ENCODE results near the gene ADGRF5.
"Not testable (repeated sequence)": the region's sequence is repeated elsewhere in the genome, so short reads cannot be mapped to it uniquely, and the experiment has no call there.

Gene ADGRF5

GRCh38 chr6:46893648-46894047, 28.1 kb downstream of the ADGRF5 start:
- no peak for DNase-seq

GRCh38 chr6:46891252-46891795, 30.4 kb downstream of the ADGRF5 start:
- DNase-seq = no peak

GRCh38 chr6:46888578-46888977, 33.2 kb downstream of the ADGRF5 start:
- DNase-seq = no peak

GRCh38 chr6:46888031-46888430, 33.7 kb downstream of the ADGRF5 start:
- no peak for DNase-seq

- no peak for DNase-seq
Measured at GRCh38 chr6:46882645-46883044, 39.1 kb downstream of the ADGRF5 start.

- DNase-seq = no peak
Measured at GRCh38 chr6:46879003-46879402, 42.7 kb downstream of the ADGRF5 start.

GRCh38 chr6:46876126-46876525, 45.6 kb downstream of the ADGRF5 start:
- peak; percentile 64 for DNase-seq

- no peak for DNase-seq
Measured at GRCh38 chr6:46867411-46867810, 54.3 kb downstream of the ADGRF5 start.

GRCh38 chr6:46865221-46865620, 56.5 kb downstream of the ADGRF5 start:
- no peak for DNase-seq

- DNase-seq = no peak
Measured at GRCh38 chr6:46863791-46864190, 57.9 kb downstream of the ADGRF5 start.

- no peak for DNase-seq
Measured at GRCh38 chr6:46862381-46862780, 59.4 kb downstream of the ADGRF5 start.

- DNase-seq = peak; percentile 21
Measured at GRCh38 chr6:46855966-46856365, 65.8 kb downstream of the ADGRF5 start.

GRCh38 chr6:46851576-46851975, 70.2 kb downstream of the ADGRF5 start:
- DNase-seq = not testable (repeated sequence)

- DNase-seq = no peak
Measured at GRCh38 chr6:46850792-46851191, 70.9 kb downstream of the ADGRF5 start.

GRCh38 chr6:46849361-46849690, 72.4 kb downstream of the ADGRF5 start:
- DNase-seq = no peak

- peak; percentile 72 for DNase-seq
Measured at GRCh38 chr6:46848684-46849360, 72.9 kb downstream of the ADGRF5 start.

GRCh38 chr6:46845126-46845525, 76.6 kb downstream of the ADGRF5 start:
- no peak for DNase-seq

- not testable (repeated sequence) for DNase-seq
Measured at GRCh38 chr6:46842252-46842846, 79.4 kb downstream of the ADGRF5 start.

- no peak for DNase-seq
Measured at GRCh38 chr6:46838033-46838432, 83.7 kb downstream of the ADGRF5 start.

GRCh38 chr6:46834991-46835390, 86.7 kb downstream of the ADGRF5 start:
- DNase-seq = not testable (repeated sequence)

- DNase-seq = not testable (repeated sequence)
Measured at GRCh38 chr6:46834257-46834916, 87.4 kb downstream of the ADGRF5 start.

- DNase-seq = no peak
Measured at GRCh38 chr6:46832816-46833215, 88.9 kb downstream of the ADGRF5 start.

GRCh38 chr6:46828939-46829338, 92.8 kb downstream of the ADGRF5 start:
- DNase-seq = no peak

GRCh38 chr6:46821458-46821881, 100.3 kb downstream of the ADGRF5 start:
- no peak for DNase-seq

All from kidney glomerular epithelial cell (primary cell).